GM12892 (cell line): ENCODE measurements around the gene SORCS2.

Experiments
- POLR2A ChIP-seq: IDR thresholded peaks from 2 replicates; pipeline ENCODE4 v1.6.1; 2011; ENCODE audit warnings: low read depth, low read length, control low read depth
- POLR2AphosphoS5 ChIP-seq: IDR thresholded peaks from 2 replicates; pipeline ENCODE4 v1.6.1; 2011; ENCODE audit warnings: low read depth, low read length, control low read depth
- TAF1 ChIP-seq: IDR thresholded peaks from 2 replicates; pipeline ENCODE4 v1.6.1; 2011; ENCODE audit warnings: low read depth, mild to moderate bottlenecking, control low read depth, low read length, borderline replicate concordance

DNA sequence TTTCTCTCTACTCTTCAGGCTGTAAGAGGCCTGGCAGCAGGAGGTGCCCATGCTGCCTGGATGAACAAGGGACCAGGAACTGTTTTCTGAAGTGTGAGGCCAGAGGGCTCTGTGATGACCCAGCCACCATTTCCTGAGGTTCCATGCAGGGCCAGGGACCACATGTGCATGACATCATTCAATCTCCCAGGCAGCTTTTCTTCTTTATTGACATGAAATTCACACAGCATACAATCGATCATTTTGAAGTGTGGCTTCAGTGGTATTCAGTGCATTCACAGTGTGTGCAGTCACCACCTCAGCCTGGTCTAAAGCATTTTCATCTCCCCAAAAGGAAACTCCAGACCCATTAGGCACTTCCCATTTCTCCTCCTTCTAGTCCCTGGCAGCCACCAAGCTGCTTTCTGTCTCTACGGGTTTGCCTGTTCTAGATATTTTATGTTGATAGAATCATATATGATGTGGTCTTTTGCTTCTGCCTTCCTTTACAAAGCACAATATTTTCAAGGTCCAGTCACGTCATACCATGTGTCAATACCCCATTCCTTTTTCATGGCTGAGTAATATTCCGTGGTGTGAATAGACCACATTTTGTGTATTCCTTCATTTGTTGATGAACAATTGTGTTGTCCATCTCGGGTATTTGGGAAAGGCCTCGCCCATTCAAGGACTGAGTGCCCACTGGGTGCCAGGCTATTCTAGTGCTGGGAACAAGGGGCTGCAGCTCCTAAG, 149.3 kb downstream of the SORCS2 start:
- TF ChIP-seq POLR2AphosphoS5 (no peak), POLR2A (no peak), TAF1 (no peak)
